ENCODE results near the gene HTT. TPM values are rescaled to one million over a fixed set of nuclear protein-coding genes. Genes with fewer than 3 reads are reported as not detected.
A peak's percentile ranks its signal among the peaks of the same experiment; 100 is the strongest.

Gene HTT
- total RNA-seq, 6 experiments from 2014 or later = 25.5 to 37.8 (median 30.3) TPM

DNA sequence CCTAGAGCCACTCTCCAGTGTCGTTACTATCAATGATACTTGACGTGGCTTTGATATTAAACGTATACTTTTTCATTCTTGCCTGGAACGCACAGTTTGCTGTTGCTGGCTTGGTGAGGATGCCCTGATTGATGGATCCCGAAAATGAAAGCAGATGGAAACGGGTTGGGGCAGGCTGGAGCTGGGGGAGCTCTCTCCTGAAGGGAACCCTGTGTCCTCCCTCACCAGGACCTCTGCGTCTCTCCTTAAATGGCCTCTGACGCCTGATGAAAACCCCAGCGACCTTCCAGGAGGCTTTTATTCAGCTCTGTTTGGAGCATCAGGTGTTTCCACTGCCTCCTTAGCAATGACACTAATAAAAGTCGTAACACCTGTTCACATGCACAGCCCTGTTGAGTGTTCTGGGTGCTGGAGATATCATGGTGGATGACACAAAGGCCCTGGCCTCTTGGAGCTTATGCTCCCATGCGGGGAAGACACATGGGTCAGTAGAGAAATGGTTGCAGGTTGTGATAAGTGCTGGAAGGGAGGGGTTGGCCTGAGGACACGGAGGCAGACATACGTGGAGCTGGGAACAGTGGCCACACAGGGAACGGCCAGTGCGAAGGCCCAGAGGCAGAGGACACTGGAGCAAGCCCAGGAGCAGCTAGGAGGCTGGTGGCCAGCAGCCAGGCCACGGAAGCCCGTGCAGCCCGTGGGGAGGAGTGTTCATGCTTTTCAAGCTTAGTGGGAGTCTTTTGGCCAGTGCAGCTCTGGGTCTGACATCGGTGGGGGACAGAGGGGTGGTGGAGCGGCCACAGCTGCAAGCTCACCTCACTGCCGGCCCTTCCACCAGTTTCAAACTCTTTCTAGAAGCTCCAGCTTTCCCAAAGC, 182.0 kb downstream of the HTT start:
- Histone ChIP-seq H3K4me1 (no peaks in the 10 kb centered on the region), H3K4me3 (no peak overlapping the region), H3K27ac (no peak overlapping the region), H3K36me3 (no peaks in the 10 kb centered on the region), H3K9me3 (no peaks in the 10 kb centered on the region), H3K27me3 (no peaks in the 10 kb centered on the region)
- WGBS (ENCODE audit: insufficient coverage, low coverage, low lambda C conversion rate, missing lambda C conversion rate) = 85% methylated on average over 11 of the region's 21 CpGs
- no peak for ATAC-seq
- no peak for DNase-seq
- intact Hi-C loops (cut with DNase I) = no loop called here
- TF ChIP-seq, protein P1, sequence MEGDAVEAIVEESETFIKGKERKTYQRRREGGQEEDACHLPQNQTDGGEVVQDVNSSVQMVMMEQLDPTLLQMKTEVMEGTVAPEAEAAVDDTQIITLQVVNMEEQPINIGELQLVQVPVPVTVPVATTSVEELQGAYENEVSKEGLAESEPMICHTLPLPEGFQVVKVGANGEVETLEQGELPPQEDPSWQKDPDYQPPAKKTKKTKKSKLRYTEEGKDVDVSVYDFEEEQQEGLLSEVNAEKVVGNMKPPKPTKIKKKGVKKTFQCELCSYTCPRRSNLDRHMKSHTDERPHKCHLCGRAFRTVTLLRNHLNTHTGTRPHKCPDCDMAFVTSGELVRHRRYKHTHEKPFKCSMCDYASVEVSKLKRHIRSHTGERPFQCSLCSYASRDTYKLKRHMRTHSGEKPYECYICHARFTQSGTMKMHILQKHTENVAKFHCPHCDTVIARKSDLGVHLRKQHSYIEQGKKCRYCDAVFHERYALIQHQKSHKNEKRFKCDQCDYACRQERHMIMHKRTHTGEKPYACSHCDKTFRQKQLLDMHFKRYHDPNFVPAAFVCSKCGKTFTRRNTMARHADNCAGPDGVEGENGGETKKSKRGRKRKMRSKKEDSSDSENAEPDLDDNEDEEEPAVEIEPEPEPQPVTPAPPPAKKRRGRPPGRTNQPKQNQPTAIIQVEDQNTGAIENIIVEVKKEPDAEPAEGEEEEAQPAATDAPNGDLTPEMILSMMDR (IDR thresholded peaks at IDR 0.05) = no peak
- TF ChIP-seq POLR2A (IDR thresholded peaks at IDR 0.05) = no peak

DNA sequence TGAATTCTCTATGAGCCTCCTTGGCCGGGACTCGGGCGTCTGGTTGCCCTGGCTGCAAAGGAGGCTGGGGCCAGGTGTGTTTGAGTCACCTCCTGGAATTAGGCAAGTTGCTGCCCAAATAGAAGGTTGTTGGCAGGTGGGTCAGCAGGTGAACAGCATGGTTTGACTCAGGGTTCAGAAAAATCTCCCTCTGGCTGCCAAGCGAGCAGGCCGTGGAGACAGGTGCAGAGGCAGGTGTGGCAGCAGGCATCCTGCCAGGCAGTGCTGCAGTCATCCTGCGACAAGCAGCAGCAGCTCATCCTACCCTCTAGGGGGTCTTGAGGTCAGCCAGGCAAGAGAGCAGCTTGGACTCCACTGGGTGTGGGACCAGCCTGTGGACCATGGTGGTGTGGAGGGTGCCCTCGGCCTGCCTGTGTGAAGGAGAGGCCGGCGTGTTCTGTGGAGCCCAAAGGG, 182.6 kb downstream of the HTT start:
- no peaks in the 10 kb centered on the region for H3K9me3 ChIP-seq
- no peaks in the 10 kb centered on the region for H3K27me3 ChIP-seq
- intact Hi-C loops (cut with DNase I) = no loop called here
- WGBS (ENCODE audit: insufficient coverage, low coverage, low lambda C conversion rate, missing lambda C conversion rate) = no CpG with 5 or more reads among the region's 9 CpGs
- no peaks in the 10 kb centered on the region for H3K36me3 ChIP-seq
- H3K27ac ChIP-seq = no peak overlapping the region
- no peak overlapping the region for H3K4me3 ChIP-seq
- TF ChIP-seq, protein P1 (IDR thresholded peaks at IDR 0.05) = no peak
- TF ChIP-seq POLR2A (IDR thresholded peaks at IDR 0.05) = no peak
- DNase-seq = peak in 2 of 3 donors; percentile 17 to 37
- no peak for ATAC-seq
- no peaks in the 10 kb centered on the region for H3K4me1 ChIP-seq

DNA sequence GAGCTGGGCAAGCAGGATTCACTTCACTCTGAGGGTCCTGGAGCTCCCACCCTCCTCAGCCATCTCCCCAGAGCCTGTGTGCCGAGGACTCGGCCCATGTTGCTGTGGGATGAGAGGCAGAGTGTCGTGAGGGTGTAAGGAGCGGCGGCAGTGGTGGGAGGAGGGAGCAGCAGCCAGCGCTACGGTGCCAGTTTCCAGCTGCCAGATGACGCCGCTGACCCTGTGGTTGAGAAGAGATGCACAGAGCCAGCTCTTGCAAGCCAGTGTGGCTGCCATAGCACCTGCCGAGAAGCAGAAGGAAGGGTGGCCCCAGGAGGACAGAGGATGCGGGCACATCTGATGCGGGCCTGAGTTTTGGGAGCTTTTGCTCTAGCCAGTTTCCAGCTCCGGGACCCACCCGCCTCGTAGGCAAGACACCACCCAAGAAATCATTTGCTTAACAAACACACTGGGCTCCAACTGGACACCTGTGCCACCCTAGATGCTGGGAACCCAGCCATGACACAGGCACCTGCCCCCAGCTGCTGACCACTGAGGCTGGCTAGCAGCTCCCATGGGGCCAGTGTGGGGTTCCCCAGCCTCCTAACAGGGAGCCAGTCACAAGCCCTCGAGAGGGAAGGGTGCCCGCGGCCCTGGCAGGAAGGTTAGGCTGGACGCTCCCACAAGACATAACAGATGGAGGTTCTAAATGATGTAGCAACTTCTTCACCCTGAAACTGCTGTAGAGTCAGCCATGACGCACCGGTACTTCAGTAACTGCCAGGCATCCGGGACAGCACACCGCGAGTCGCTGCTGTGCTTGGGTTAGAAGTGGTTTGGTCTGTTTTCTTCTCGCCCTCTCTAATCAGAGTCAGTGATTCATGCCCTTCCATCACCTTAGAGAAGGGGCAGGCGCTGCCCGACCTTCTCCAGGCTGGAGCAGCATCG, 183.3 kb downstream of the HTT start:
- Histone ChIP-seq H3K9me3 (no peaks in the 10 kb centered on the region), H3K27me3 (no peaks in the 10 kb centered on the region), H3K4me3 (no peak overlapping the region), H3K27ac (no peak overlapping the region), H3K36me3 (no peaks in the 10 kb centered on the region), H3K4me1 (no peaks in the 10 kb centered on the region)
- intact Hi-C loops (cut with DNase I) = no loop called here
- TF ChIP-seq, protein P1 (IDR thresholded peaks at IDR 0.05) = no peak
- TF ChIP-seq POLR2A (IDR thresholded peaks at IDR 0.05) = no peak
- peak in 1 of 3 donors; percentile 14 for DNase-seq
- WGBS (ENCODE audit: insufficient coverage, low coverage, low lambda C conversion rate, missing lambda C conversion rate) = 92% methylated on average over 10 of the region's 29 CpGs
- no peak for ATAC-seq

GRCh38 chr4:3261411-3262207, 187.1 kb downstream of the HTT start:
- ATAC-seq = no peak
- no peak for TF ChIP-seq POLR2A (IDR thresholded peaks at IDR 0.05)
- TF ChIP-seq, protein P1 (IDR thresholded peaks at IDR 0.05) = no peak

More at GRCh38 chr4:3261411-3262207, 187.1 kb downstream of the HTT start:
- 95% methylated on average over 11 of the region's 35 CpGs for WGBS (ENCODE audit: insufficient coverage, low coverage, low lambda C conversion rate, missing lambda C conversion rate)
- no peak overlapping the region for H3K4me3 ChIP-seq
- intact Hi-C loops (cut with DNase I) = no loop called here
- H3K9me3 ChIP-seq = no peaks in the 10 kb centered on the region
- no peak for DNase-seq
- no peaks in the 10 kb centered on the region for H3K27me3 ChIP-seq
- no peaks in the 10 kb centered on the region for H3K36me3 ChIP-seq
- H3K4me1 ChIP-seq = no peaks in the 10 kb centered on the region
- H3K27ac ChIP-seq = no peak overlapping the region
